Neural crest cell (in vitro differentiated cells): ENCODE data around the gene LINS1. TPM values are rescaled to one million over a fixed set of nuclear protein-coding genes. Genes with fewer than 3 reads are reported as not detected.

Experiments
- DNase-seq: peaks from one replicate; pipeline ENCODE4 v3.0.0; 2021; ENCODE audit warnings: low read depth, mixed read lengths, low spot score
- H3K27ac Mint-ChIP-seq: one replicate; pipeline ENCODE4 v1.8.0; 2021; ENCODE audit warnings: mild to moderate bottlenecking, mixed read lengths; ENCODE audit not compliant: unreplicated experiment
- H3K27me3 Mint-ChIP-seq: 2 replicates; pipeline ENCODE4 v1.8.0; 2021; ENCODE audit warnings: low read depth, mild to moderate bottlenecking, mixed read lengths
- H3K36me3 Mint-ChIP-seq: 2 replicates; pipeline ENCODE4 v1.8.0; 2021; ENCODE audit warnings: low read depth, mild to moderate bottlenecking, mixed read lengths
- H3K4me1 Mint-ChIP-seq: 2 replicates; pipeline ENCODE4 v1.8.0; 2021; ENCODE audit warnings: mixed read lengths
- H3K4me3 Mint-ChIP-seq: one replicate; pipeline ENCODE4 v1.8.0; 2021; ENCODE audit warnings: mild to moderate bottlenecking, mixed read lengths
- H3K9me3 Mint-ChIP-seq: 2 replicates; pipeline ENCODE4 v1.8.0; 2021; ENCODE audit warnings: mixed read lengths
- long read RNA-seq: library from polyadenylated mRNA; unstranded; transcript quantifications from one replicate; pipeline ENCODE4 v2.0.0, GENCODE V29; 2020
- total RNA-seq: library from RNA; stranded (reverse); gene quantifications from 2 replicates; pipeline ENCODE4 v1.2.1, GENCODE V29; 2021
- TF ChIP-seq, protein P1 (sequence below): fragments of 200-600 bp; sonication (generic); conservative IDR thresholded peaks from 2 replicates; pipeline ENCODE4 v1.5.0; 2021; ENCODE audit warnings: antibody characterized with exemption, mild to moderate bottlenecking

Gene LINS1, protein sequence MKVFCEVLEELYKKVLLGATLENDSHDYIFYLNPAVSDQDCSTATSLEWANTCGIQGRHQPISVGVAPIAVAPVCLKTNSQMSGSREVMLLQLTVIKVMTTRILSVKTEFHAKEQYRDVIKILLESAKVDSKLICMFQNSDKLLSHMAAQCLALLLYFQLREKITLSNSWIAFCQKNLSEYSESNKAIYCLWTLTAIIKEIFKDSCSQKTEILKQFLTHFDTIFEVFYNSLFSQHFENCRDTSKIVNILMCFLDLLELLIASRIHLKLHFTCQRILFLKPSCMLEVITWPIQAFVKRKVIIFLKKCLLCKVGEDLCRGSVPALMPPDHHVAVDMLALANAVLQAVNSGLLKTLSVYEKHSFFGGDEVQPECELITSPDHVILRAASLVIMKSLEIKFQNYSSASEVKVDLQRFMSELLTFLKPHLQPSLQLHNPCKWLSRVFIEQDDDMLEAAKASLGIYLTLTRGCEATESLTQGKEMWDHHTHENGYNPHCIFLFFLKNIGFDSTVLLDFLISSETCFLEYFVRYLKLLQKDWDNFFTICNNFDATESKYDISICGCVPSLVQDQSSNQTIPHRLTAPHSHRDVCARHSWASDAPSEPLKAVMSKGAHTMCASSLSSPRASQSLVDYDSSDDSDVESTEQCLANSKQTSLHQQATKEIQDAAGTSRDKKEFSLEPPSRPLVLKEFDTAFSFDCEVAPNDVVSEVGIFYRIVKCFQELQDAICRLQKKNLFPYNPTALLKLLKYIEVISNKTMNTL
- total RNA-seq: 14.9 and 18.2 TPM in 2 replicates
- long read RNA-seq, full-length matches to known transcripts: 11 of 18 reads
- long read RNA-seq, partial matches to known transcripts: 4 of 18 reads
- long read RNA-seq, other reads (novel, unspliced or antisense): 3 of 18 reads

DNA sequence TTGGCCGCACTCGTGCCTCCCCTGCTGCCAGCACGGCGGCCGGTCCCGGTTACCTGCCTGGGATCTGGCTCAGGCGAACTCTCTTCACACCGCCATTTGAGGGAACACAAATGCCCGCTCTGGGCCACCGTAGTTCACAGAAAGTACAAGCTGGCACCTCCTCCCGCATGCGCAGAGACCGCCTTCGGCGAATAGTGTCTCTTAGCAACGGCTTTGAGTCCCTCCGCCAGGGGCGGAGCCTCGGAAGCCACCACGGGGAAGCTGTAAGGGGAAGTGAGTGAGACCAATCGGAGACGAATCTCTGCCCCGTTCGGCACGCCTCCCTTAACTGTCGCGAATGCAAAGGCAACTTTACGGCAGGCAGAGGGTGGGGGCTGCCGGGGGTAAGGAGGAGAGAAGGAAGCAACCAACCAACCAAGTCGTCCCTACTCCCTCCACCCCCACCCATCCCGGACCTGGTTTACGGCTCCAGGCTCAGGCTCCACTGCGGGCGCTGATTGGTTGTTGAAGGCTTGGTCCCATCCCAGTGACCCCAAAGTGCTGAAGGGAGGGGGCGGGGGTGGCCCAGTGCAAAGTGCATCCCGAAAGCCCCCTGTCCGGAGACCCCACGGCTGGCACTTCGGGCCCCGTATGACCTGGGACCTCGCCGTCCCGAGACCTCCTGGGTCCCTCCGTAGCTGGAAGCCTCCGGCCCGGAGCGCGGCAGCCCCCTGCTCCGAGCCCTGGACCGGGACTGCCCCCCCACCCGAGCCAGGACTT, at the start of gene LINS1, which contains the start of gene ASB7:
Gene LINS1, minus strand, starts transcription at position 121 of the 759 bp plus-strand sequence. CDS start 21,342 bp downstream, outside the sequence.
Gene ASB7, plus strand, starts transcription at position 526 of the 759 bp plus-strand sequence. CDS start 9,628 bp downstream, outside the sequence.
- peak within 1 kb of the TSS; percentile 90 for H3K27ac Mint-ChIP-seq
- H3K4me1 Mint-ChIP-seq: peaks cover 23% of the 10 kb centered on the region
- no peaks in the 10 kb centered on the region for H3K9me3 Mint-ChIP-seq
- DNase-seq: peak; percentile 97
- no peaks in the 10 kb centered on the region for H3K36me3 Mint-ChIP-seq
- TF ChIP-seq, protein P1, sequence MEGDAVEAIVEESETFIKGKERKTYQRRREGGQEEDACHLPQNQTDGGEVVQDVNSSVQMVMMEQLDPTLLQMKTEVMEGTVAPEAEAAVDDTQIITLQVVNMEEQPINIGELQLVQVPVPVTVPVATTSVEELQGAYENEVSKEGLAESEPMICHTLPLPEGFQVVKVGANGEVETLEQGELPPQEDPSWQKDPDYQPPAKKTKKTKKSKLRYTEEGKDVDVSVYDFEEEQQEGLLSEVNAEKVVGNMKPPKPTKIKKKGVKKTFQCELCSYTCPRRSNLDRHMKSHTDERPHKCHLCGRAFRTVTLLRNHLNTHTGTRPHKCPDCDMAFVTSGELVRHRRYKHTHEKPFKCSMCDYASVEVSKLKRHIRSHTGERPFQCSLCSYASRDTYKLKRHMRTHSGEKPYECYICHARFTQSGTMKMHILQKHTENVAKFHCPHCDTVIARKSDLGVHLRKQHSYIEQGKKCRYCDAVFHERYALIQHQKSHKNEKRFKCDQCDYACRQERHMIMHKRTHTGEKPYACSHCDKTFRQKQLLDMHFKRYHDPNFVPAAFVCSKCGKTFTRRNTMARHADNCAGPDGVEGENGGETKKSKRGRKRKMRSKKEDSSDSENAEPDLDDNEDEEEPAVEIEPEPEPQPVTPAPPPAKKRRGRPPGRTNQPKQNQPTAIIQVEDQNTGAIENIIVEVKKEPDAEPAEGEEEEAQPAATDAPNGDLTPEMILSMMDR: no peak
- no peak within 1 kb of the TSS for H3K4me3 Mint-ChIP-seq
- no peaks in the 10 kb centered on the region for H3K27me3 Mint-ChIP-seq

DNA sequence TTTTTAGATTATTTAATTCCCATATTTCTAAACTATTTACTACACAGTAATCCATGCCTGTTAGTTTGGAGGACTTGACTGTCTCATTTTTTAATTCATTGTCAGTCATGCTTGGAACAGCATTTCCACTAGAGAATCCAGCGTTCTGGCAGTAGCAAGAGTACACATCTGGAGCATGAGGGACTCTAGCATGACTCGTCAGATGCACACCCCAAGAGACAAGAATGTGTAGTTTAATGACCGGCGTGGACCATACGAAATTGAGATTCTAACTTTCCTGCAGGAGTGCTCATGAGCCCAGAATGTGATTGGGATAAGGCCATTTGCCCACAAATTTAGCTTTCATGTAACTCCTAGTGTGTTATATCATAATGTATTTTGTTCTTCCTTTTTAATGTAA, 49.3 kb upstream of the LINS1 start:
- Mint-ChIP-seq H3K27ac (no peak overlapping the region), H3K9me3 (no peaks in the 10 kb centered on the region), H3K4me3 (no peak overlapping the region), H3K36me3 (no peaks in the 10 kb centered on the region), H3K4me1 (no peaks in the 10 kb centered on the region), H3K27me3 (no peaks in the 10 kb centered on the region)
- TF ChIP-seq, protein P1: no peak
- DNase-seq: no peak

DNA sequence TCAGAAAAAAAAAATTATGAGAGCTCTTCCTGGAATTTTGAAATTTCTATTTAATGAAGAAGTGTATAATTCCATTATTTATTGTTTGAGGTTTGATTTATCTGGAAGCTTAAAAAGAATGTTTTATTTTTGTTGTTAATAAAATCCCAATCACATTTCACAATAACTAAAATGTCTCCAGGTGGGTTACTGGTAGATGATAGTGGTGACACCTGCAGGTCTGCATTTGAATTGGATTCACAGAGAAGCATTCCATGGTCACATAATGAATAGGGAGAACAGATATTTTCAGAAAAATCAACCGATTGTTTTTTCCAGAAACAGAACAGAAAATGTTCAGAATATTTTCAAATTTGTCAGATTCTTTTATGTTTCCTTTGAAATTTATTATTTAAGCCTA, 48.7 kb upstream of the LINS1 start:
- H3K9me3 Mint-ChIP-seq: no peaks in the 10 kb centered on the region

DNA sequence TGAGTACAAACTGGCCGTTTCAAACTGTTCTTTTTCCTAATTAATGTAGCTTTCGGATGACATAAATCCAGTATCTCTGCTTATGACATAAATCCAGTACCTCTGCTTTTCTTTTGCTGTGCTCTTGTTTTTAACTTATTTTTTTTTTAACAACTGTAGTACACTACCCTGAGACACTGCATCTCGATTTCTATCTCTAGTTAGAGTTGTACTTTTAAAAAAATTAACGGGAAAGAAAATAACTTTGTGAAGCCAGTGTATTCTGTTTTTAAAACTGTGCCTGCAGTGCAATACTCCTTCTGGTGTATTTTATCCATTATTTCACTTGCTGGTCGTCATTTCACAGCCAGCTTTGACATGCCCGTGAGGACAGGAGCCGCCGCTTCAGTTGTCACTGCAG, 47.0 kb upstream of the LINS1 start:
- Mint-ChIP-seq H3K27ac (no peak overlapping the region), H3K27me3 (no peaks in the 10 kb centered on the region), H3K9me3 (no peaks in the 10 kb centered on the region), H3K36me3 (no peaks in the 10 kb centered on the region), H3K4me1 (no peaks in the 10 kb centered on the region), H3K4me3 (no peak overlapping the region)
- DNase-seq: no peak
- TF ChIP-seq, protein P1: no peak

More for the DNA sequence above, 48.7 kb upstream of the LINS1 start:
- H3K27me3 Mint-ChIP-seq: no peaks in the 10 kb centered on the region
- H3K36me3 Mint-ChIP-seq: no peaks in the 10 kb centered on the region
- H3K4me3 Mint-ChIP-seq: no peak overlapping the region
- no peaks in the 10 kb centered on the region for H3K4me1 Mint-ChIP-seq
- no peak for DNase-seq
- TF ChIP-seq, protein P1: peak; percentile 38
- no peak overlapping the region for H3K27ac Mint-ChIP-seq

DNA sequence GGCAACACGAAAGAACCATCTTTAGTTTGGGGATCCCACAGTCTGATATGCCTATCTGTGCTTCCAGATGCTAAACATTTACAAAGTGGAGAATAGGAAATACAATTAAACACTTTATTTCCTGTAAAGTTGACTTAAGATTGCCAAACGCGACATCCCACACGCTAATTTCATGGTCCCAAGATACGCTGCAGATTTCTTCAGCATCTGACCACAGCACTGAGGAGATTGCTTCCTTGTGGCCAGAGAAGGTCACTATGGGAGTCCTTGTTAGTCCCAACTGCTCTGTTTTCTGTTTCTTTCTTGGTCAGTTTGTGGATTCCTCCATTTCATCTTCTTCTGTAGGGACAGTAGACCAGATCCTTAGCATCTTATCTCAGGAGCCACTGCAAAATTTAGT, 43.7 kb upstream of the LINS1 start:
- no peak overlapping the region for H3K27ac Mint-ChIP-seq
- H3K4me1 Mint-ChIP-seq: peaks cover 8% of the 10 kb centered on the region
- H3K4me3 Mint-ChIP-seq: no peak overlapping the region
- no peaks in the 10 kb centered on the region for H3K9me3 Mint-ChIP-seq
- H3K27me3 Mint-ChIP-seq: no peaks in the 10 kb centered on the region
- TF ChIP-seq, protein P1: no peak
- DNase-seq: no peak
- H3K36me3 Mint-ChIP-seq: no peaks in the 10 kb centered on the region
